HepG2 (cell line): Measurements from ENCODE around the gene ANKS4B. TPM values are rescaled to one million over a fixed set of nuclear protein-coding genes. Genes with fewer than 3 reads are reported as not detected.

Source experiments
- BATF2 ChIP-seq: sonication (generic); formaldehyde crosslinking; IDR thresholded peaks from 2 replicates; pipeline ENCODE4 v1.8.0; 2022; ENCODE audit warnings: mild to moderate bottlenecking, missing genetic modification reagents, moderate library complexity
- CENPT ChIP-seq: sonication (generic); formaldehyde crosslinking; IDR thresholded peaks from 2 replicates; pipeline ENCODE4 v1.8.0; 2022; ENCODE audit warnings: low read depth, mild to moderate bottlenecking, moderate library complexity, missing genetic modification reagents
- DR1 ChIP-seq: sonication (generic); formaldehyde crosslinking; IDR thresholded peaks from 2 replicates; pipeline ENCODE4 v1.8.0; 2021; ENCODE audit warnings: mild to moderate bottlenecking, missing genetic modification reagents, inconsistent platforms
- ESRRA ChIP-seq: sonication (generic); formaldehyde crosslinking; IDR thresholded peaks from 2 replicates; pipeline ENCODE4 v1.5.1; 2020; ENCODE audit warnings: mild to moderate bottlenecking, low read depth, missing genetic modification reagents
- FIP1L1 ChIP-seq: fragments of 200-400 bp; formaldehyde crosslinking; IDR thresholded peaks from 2 replicates; pipeline ENCODE4 v1.6.1; 2018; ENCODE audit warnings: low read depth, mild to moderate bottlenecking, low read length, moderate library complexity, borderline replicate concordance; ENCODE audit not compliant: insufficient read depth
- FOSL1 ChIP-seq: sonication (generic); formaldehyde crosslinking; IDR thresholded peaks from 2 replicates; pipeline ENCODE4 v1.9.0; 2021; ENCODE audit warnings: missing genetic modification reagents, borderline replicate concordance
- JDP2 ChIP-seq: sonication (generic); formaldehyde crosslinking; IDR thresholded peaks from 2 replicates; pipeline ENCODE4 v1.8.1; 2022; ENCODE audit warnings: missing genetic modification reagents, borderline replicate concordance
- MED1 ChIP-seq: sonication (generic); formaldehyde crosslinking; IDR thresholded peaks from 2 replicates; pipeline ENCODE4 v1.4.0; 2020; ENCODE audit warnings: missing genetic modification reagents
- MIER2 ChIP-seq: IDR thresholded peaks from 2 replicates; pipeline ENCODE4 v1.6.1; 2016; ENCODE audit warnings: missing biosample characterization, missing genetic modification reagents
- MIER3 ChIP-seq: IDR thresholded peaks from 2 replicates; pipeline ENCODE4 v1.6.1; 2016; ENCODE audit warnings: missing compliant biosample characterization, borderline replicate concordance
- NCOR1 ChIP-seq: fragments of 200-600 bp; sonication (generic); IDR thresholded peaks from 2 replicates; pipeline ENCODE4 v1.7.0; 2017; ENCODE audit warnings: antibody characterized with exemption, low read length, borderline replicate concordance
- NRL ChIP-seq: sonication (generic); formaldehyde crosslinking; IDR thresholded peaks from 2 replicates; pipeline ENCODE4 v1.5.0; 2020; ENCODE audit warnings: missing genetic modification reagents, mild to moderate bottlenecking, moderate library complexity, borderline replicate concordance
- POLR2AphosphoS5 ChIP-seq: IDR thresholded peaks from 2 replicates; pipeline ENCODE4 v1.6.1; 2012; ENCODE audit warnings: low read depth, low read length
- RERE ChIP-seq: IDR thresholded peaks from 2 replicates; pipeline ENCODE4 v1.6.1; 2016; ENCODE audit warnings: low read depth, missing genetic modification reagents, missing compliant biosample characterization
- RFX1 ChIP-seq: fragments of 450-650 bp; IDR thresholded peaks from 2 replicates; pipeline ENCODE4 v1.6.1; 2017
- SOX13 ChIP-seq, 3 experiments: fragments of 450-650 bp in 1 of 3; sonication (generic) in 1 of 3; formaldehyde crosslinking in 1 of 3; IDR thresholded peaks in 2 of 3; conservative IDR thresholded peaks in 1 of 3; 2 replicates each; pipeline versions ENCODE4 v1.5.0 to v1.6.1; 2016 to 2020; ENCODE audit warnings: antibody characterized with exemption in 1 of 3, mild to moderate bottlenecking in 1 of 3, missing compliant biosample characterization in 1 of 3, missing genetic modification reagents in 1 of 3, moderate library complexity in 1 of 3
- SUZ12 ChIP-seq: fragments of 150-350 bp; IDR thresholded peaks from 2 replicates; pipeline ENCODE4 v1.6.1; 2014; ENCODE audit warnings: low read depth, low read length
- TRAFD1 ChIP-seq: sonication (generic); formaldehyde crosslinking; IDR thresholded peaks from 2 replicates; pipeline ENCODE4 v1.5.1; 2020; ENCODE audit warnings: missing genetic modification reagents, mild to moderate bottlenecking, borderline replicate concordance
- ZKSCAN8 ChIP-seq: IDR thresholded peaks from 2 replicates; pipeline ENCODE4 v1.6.1; 2016; ENCODE audit warnings: borderline replicate concordance, missing genetic modification reagents, missing compliant biosample characterization
- ZNF296 ChIP-seq: sonication (generic); formaldehyde crosslinking; conservative IDR thresholded peaks from 2 replicates; pipeline ENCODE4 v1.5.0; 2020; ENCODE audit warnings: mild to moderate bottlenecking, missing genetic modification reagents
- ZNF335 ChIP-seq: sonication (generic); formaldehyde crosslinking; IDR thresholded peaks from 2 replicates; pipeline ENCODE4 v1.4.0; 2020; ENCODE audit warnings: missing genetic modification reagents
- ZNF430 ChIP-seq: sonication (generic); formaldehyde crosslinking; IDR thresholded peaks from 2 replicates; pipeline ENCODE4 v1.9.0; 2021; ENCODE audit warnings: mild to moderate bottlenecking, missing genetic modification reagents
- ZNF644 ChIP-seq: IDR thresholded peaks from 2 replicates; pipeline ENCODE4 v1.6.1; 2016; ENCODE audit warnings: low read depth
- ZNF878 ChIP-seq: sonication (generic); formaldehyde crosslinking; IDR thresholded peaks from 2 replicates; pipeline ENCODE4 v1.8.1; 2023; ENCODE audit warnings: mild to moderate bottlenecking, missing genetic modification reagents, moderate library complexity
- polyA plus RNA-seq, 8 experiments: library from polyadenylated mRNA; depleted of rRNA in 3 of 8; stranded (reverse) in 7 of 8; unstranded in 1 of 8; fragments of >200 nt; fragmentation: Illumina TruSeq in 4 of 8; extraction: Trizol in 4 of 8; gene quantifications; 2 replicates each; pipeline versions ENCODE4 v1.2.1 to v1.2.3, GENCODE V29; 2011 to 2016; ENCODE audit warnings: low read depth in 4 of 8, missing spikeins in 1 of 8, mixed read lengths in 1 of 8; ENCODE audit not compliant: insufficient read depth in 1 of 8
- total RNA-seq, 5 experiments: library from RNA; depleted of rRNA; stranded (reverse); fragments of >200 nt; fragmentation: Illumina TruSeq; extraction: Trizol; gene quantifications; 2 replicates each; pipeline ENCODE4 v1.2.3, GENCODE V29; 2016; ENCODE audit warnings: low read depth in 1 of 5

ANKS4B gene
- total and polyA plus RNA-seq, 2 of the 13 experiments (the other 11 are each of a cell fraction or from before 2014, with no cell fraction given): 6.5 to 30.0 TPM

GRCh38 chr16:21186326-21186691, 47.2 kb upstream of the ANKS4B start (continued):
- TF ChIP-seq RFX1 (no peak), BATF2 (no peak), DR1 (CRISPR knock-in tag) (no peak), ZNF430 (CRISPR knock-in tag) (no peak; the same call in 1 of the 2 replicates), RERE (CRISPR knock-in tag) (no peak), NRL (CRISPR knock-in tag) (no peak), ZNF335 (no peak), MED1 (peak; percentile 78), ZNF878 (CRISPR knock-in tag) (no peak), NCOR1 (peak; percentile 79; the same call in 1 of the 2 replicates), SOX13 (IDR thresholded peaks at IDR 0.05) (peak; percentile 92), SOX13 (CRISPR knock-in tag; conservative IDR thresholded peaks at IDR 0.05 in 1 of 2, IDR thresholded peaks at IDR 0.05 in 1 of 2) (peak in 1 of 2 experiments; percentile 100; a peak in 2 of 4 replicates), ZNF296 (CRISPR knock-in tag) (no peak), SUZ12 (no peak), FIP1L1 (no peak), ZKSCAN8 (CRISPR knock-in tag) (peak; percentile 72), TRAFD1 (CRISPR knock-in tag) (no peak), ZNF644 (CRISPR knock-in tag) (peak; percentile 94), MIER3 (CRISPR knock-in tag) (peak; percentile 66; the same call in 1 of the 2 replicates), ESRRA (CRISPR knock-in tag) (peak; percentile 25; the same call in 1 of the 2 replicates), CENPT (CRISPR knock-in tag) (no peak), MIER2 (CRISPR knock-in tag) (no peak; the same call in 1 of the 2 replicates), JDP2 (CRISPR knock-in tag) (no peak), FOSL1 (CRISPR knock-in tag) (peak; percentile 65; the same call in 1 of the 2 replicates), POLR2AphosphoS5 (no peak)
